ENCODE results near the gene NTN5. TPM values are rescaled to one million over a fixed set of nuclear protein-coding genes. Genes with fewer than 3 reads are reported as not detected.
"Not testable (repeated sequence)": the region's sequence is repeated elsewhere in the genome, so short reads cannot be mapped to it uniquely, and the experiment has no call there.

The NTN5 gene
- polyA plus RNA-seq, 1 experiment: 0.11 TPM

DNA sequence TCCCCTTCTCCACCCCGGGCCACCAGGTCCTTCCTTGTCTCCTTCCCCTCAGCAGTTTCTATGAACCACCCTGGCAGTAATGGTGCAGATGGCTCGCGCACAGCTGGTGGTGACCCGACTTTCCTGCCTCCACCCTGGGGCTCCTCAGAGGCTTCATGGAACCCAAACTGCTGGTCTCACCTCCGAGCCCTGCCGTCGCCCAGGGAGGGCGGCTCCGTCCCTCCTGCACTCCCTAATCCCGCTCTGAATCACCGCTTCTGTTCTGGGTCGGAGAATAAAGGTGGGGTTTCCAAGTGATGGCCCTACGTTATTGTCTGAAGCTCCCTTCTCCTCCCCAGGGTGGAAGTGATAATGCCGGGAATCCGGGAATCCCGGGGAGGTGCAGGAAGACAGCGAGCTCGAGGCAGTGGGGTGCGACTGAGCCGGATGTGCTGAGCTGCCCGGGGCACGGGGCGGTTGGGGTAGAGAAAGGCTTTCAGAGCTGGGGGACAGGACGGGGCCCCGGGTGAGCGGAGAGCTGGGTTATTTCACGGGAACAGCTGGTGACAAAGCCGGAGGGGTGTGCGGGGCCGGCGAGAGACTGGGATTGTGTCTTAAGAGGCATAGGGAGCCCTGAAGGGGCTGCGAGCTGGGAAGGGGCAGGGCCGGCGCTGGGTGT is 23.7 kb upstream of the NTN5 start:
- POLR2A ChIA-PET: no interaction called here
- H3K4me3 ChIP-seq (ENCODE audit: low read depth, low read length): no peak overlapping the region
- CTCF ChIA-PET: interaction anchor here (1.2 to 2.3 kb wide), 3 partner anchors 17 to 91 kb away, joined by 3 to 11 read pairs (median 4); no protein-coding TSS in a partner anchor

DNA sequence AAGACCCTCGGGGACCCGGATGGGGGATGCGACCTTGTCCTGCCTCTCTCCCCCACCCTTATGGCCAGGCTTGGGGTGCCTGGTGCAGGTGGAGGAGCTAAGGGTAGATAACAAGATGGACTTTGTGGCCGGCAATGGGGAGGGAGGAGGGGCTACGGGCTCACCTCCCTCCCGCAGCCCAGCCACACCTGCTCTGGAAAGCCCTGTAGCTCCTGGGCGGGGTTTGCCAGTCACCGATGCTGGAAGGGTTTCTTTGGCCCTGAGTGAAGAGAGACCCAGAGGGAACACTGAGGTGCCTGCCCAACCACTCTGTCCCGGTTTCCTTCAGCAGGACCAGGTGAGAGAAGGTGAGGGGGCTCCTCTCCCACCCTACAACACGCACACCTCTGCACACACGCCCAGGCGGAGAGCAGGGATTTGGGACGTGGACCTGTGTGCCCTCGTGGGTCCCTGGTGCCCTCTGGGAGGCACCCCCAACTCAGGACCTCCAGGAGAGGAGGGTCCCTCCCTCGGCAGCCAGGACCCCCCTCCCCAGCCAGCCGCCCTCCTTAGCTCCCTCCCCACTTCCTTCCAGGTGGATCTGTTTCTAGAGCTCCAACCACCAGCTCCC is 23.0 kb upstream of the NTN5 start, which contains the start of gene FUT2:
TSS of gene FUT2 (plus strand) at position 229 of the 610 bp plus-strand sequence. CDS start 6,986 bp downstream, outside the sequence.
- Histone ChIP-seq H3K36me3 (ENCODE audit: control insufficient read depth, insufficient read depth, low read length) (no peaks in the 10 kb centered on the region), H3K27me3 (ENCODE audit: control insufficient read depth, insufficient read depth, low read length) (peaks cover 3% of the 10 kb centered on the region), H3K4me3 (ENCODE audit: low read depth, low read length) (no peak within 1 kb of the TSS)
- no peak for DNase-seq (ENCODE audit: low read depth)
- POLR2A ChIA-PET: no interaction called here
- CTCF ChIA-PET: interaction anchor here (1.2 to 2.3 kb wide), 4 partner anchors 17 to 92 kb away, joined by 3 to 11 read pairs (median 4); no protein-coding TSS in a partner anchor
- TF ChIP-seq, protein P1, sequence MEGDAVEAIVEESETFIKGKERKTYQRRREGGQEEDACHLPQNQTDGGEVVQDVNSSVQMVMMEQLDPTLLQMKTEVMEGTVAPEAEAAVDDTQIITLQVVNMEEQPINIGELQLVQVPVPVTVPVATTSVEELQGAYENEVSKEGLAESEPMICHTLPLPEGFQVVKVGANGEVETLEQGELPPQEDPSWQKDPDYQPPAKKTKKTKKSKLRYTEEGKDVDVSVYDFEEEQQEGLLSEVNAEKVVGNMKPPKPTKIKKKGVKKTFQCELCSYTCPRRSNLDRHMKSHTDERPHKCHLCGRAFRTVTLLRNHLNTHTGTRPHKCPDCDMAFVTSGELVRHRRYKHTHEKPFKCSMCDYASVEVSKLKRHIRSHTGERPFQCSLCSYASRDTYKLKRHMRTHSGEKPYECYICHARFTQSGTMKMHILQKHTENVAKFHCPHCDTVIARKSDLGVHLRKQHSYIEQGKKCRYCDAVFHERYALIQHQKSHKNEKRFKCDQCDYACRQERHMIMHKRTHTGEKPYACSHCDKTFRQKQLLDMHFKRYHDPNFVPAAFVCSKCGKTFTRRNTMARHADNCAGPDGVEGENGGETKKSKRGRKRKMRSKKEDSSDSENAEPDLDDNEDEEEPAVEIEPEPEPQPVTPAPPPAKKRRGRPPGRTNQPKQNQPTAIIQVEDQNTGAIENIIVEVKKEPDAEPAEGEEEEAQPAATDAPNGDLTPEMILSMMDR (IDR thresholded peaks at IDR 0.05; ENCODE audit: insufficient read depth, low read depth, low read length): no peak

More for the DNA sequence above, 23.7 kb upstream of the NTN5 start:
- TF ChIP-seq, protein P1 (IDR thresholded peaks at IDR 0.05; ENCODE audit: insufficient read depth, low read depth, low read length): no peak
- no peak for DNase-seq (ENCODE audit: low read depth)
- no peaks in the 10 kb centered on the region for H3K36me3 ChIP-seq (ENCODE audit: control insufficient read depth, insufficient read depth, low read length)
- peaks cover 3% of the 10 kb centered on the region for H3K27me3 ChIP-seq (ENCODE audit: control insufficient read depth, insufficient read depth, low read length)

DNA sequence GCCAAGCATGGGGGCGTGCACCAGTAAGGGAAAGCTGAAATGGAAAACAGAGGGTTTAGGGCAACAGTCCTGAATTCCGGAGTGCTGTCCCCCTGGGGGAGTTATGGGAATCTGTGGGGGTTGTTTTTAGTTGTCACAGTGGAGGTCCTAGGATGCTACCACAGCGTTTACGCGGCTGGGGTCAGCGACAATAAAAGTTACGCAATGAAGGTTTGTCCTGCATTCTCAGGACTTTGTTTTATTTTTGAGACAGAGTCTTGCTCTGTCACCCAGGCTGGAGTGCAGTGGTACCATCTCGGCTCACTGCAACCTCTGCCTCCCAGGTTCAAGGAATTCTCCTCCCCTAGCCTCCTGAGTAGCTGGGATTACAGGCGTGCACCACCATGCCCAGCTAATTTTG is 20.8 kb upstream of the NTN5 start:
- H3K27me3 ChIP-seq (ENCODE audit: control insufficient read depth, insufficient read depth, low read length); H3K36me3 ChIP-seq (ENCODE audit: control insufficient read depth, insufficient read depth, low read length); H3K4me3 ChIP-seq (ENCODE audit: low read depth, low read length); DNase-seq (ENCODE audit: low read depth); POLR2A ChIA-PET: not testable (repeated sequence)
- CTCF ChIA-PET: interaction anchor here (1.4 to 1.9 kb wide), 4 partner anchors 10 to 48 kb away, joined by 3 to 9 read pairs (median 4); partner anchors contain the start of gene CA11

DNA sequence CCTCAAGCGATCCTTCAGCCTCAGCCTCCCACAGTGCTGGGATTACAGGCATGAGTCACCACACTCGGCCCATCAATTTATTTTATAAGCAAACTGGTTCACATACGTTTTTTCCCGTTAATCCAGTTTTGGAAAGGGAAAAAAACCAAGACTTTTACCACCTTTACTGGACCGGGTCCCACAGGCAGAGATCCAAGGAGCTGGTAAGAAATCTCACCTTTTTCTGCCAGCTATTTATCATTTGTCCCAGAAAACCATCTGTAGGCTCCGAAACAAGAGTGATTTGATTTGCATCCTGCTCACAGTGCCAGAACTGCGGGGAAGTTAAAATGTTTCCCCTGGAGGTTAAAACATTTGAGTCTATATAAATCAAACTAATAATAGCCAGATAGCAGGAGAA is 16.6 kb upstream of the NTN5 start:
- CTCF ChIA-PET: interaction anchor here (2.3 kb wide), 1 partner anchor 14 kb away, joined by 10 read pairs; no protein-coding TSS in a partner anchor
- no peak for DNase-seq (ENCODE audit: low read depth)
- H3K27me3 ChIP-seq (ENCODE audit: control insufficient read depth, insufficient read depth, low read length): no peaks in the 10 kb centered on the region; the same call in 1 of the 2 replicates
- POLR2A ChIA-PET: no interaction called here
- H3K4me3 ChIP-seq (ENCODE audit: low read depth, low read length): no peak overlapping the region
- no peaks in the 10 kb centered on the region for H3K36me3 ChIP-seq (ENCODE audit: control insufficient read depth, insufficient read depth, low read length)
- TF ChIP-seq, protein P1 (IDR thresholded peaks at IDR 0.05; ENCODE audit: insufficient read depth, low read depth, low read length): no peak

DNA sequence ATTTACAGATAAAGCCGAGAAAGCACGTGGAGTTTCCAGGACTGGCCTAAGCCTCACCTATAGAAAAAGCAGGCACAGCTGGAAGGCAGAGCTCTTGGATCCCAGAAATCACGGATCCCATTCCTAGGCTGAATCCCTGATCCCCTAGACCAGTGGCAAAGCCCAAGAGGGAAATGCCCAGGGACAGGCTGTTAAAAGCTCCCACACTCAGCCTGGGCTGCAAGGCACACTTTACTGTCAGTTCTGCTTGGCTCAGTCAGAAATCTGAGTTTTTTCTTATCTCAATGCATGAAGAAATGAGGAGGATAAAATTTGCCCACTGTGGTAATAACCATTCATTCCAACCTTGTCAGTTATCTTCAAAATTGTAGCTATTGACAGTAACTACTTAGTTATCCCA is 15.0 kb upstream of the NTN5 start:
- no peak for DNase-seq (ENCODE audit: low read depth)
- POLR2A ChIA-PET: no interaction called here
- no peaks in the 10 kb centered on the region; the same call in 1 of the 2 replicates for H3K27me3 ChIP-seq (ENCODE audit: control insufficient read depth, insufficient read depth, low read length)
- CTCF ChIA-PET: interaction anchor here (2.9 kb wide), 1 partner anchor 12 kb away, joined by 13 read pairs; no protein-coding TSS in a partner anchor
- no peak overlapping the region for H3K4me3 ChIP-seq (ENCODE audit: low read depth, low read length)
- H3K36me3 ChIP-seq (ENCODE audit: control insufficient read depth, insufficient read depth, low read length): no peaks in the 10 kb centered on the region
- TF ChIP-seq, protein P1 (IDR thresholded peaks at IDR 0.05; ENCODE audit: insufficient read depth, low read depth, low read length): no peak

DNA sequence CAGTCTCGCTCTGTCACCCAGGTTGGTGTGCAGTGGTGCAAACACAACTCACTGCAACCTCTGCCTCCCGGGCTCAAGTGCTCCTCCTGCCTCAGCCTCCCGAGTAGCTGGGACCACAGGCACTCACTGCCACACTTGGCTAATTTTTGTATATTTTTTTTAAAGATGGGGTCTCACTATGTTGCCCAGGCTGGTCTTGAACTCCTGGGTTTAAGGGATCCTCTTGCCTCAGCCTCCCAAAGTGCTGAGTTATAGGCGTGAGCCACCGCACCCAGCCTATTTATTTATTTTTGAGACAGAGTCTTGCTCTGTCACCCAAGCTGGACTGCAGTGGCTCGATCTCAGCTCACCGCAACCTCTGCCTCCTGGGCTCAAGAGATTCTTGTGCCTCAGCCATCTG is 13.8 kb upstream of the NTN5 start:
- DNase-seq (ENCODE audit: low read depth); H3K27me3 ChIP-seq (ENCODE audit: control insufficient read depth, insufficient read depth, low read length); POLR2A ChIA-PET; H3K4me3 ChIP-seq (ENCODE audit: low read depth, low read length); H3K36me3 ChIP-seq (ENCODE audit: control insufficient read depth, insufficient read depth, low read length): not testable (repeated sequence)
- CTCF ChIA-PET: interaction anchor here (2.9 kb wide), 1 partner anchor 11 kb away, joined by 13 read pairs; no protein-coding TSS in a partner anchor

All from BJ (cell line).